ENCODE results near the gene SCMH1.
"Not testable (repeated sequence)": the region's sequence is repeated elsewhere in the genome, so short reads cannot be mapped to it uniquely, and the experiment has no call there.

SCMH1 gene

GRCh38 chr1:41241749-41242341, at the start of gene SCMH1:
Gene SCMH1 (minus strand): TSS chr1:41242306. CDS start chr1:41186133, 56,173 bp downstream.
- DNase-seq: peak; percentile 13 to 46 (median 28)

DNA sequence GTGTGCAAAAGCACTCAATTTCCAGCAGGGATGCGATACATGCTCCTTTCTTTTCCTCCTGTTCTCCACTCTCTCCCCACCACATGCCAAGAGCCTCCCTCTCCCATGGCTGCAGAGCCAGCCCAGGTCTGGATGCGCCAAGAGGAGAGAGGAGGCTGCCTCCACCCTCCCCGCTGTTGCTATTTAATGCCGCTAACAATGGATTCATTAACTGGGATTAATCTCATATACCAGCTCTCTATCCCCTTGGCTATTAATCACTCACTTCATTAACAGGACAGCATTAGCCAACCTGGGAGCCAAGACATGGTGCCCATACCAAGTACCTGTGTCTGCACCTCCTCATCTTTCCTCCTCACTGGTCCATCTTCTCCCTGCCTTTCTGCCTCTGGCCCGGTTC, 49.1 kb upstream of the SCMH1 start:
- no peak for DNase-seq

DNA sequence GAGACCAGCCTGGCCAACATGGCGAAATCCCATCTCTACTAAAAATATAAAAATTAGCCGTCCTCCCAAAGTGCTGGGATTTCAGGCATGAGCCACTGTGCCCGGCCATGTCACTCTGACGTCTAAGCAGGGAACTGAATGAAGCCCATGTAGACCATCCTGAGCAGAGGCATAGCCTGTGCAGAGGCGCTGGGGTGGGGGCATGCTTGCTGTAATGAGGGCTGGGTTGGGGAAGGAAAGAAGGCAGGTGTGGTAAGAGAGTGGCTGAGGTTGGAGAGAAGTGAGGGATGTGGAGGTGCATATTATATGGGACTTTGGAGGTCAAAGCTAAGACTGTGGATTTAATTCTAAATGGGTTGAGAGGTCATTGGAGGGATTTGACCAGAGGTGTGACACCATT, 47.1 kb upstream of the SCMH1 start:
- no peak for DNase-seq

DNA sequence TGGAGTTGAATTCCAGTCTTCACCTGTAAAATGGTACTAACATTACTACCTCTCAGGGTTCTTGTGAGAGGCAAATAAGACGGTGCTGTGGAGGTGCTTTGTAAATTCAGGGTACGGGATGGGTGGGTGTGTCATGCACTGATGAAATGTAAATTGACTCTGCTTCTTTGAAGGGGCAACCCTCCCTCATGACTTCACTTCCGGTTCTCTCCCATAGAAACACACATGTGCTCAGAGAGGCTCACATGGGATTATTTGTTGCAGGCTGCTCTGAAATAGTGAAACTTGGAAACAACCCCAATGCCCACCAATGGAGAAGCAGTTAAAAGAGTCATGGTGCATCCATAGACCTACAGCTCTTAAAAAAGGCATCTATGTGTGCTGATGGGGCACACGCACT, 44.9 kb upstream of the SCMH1 start:
- DNase-seq: no peak

DNA sequence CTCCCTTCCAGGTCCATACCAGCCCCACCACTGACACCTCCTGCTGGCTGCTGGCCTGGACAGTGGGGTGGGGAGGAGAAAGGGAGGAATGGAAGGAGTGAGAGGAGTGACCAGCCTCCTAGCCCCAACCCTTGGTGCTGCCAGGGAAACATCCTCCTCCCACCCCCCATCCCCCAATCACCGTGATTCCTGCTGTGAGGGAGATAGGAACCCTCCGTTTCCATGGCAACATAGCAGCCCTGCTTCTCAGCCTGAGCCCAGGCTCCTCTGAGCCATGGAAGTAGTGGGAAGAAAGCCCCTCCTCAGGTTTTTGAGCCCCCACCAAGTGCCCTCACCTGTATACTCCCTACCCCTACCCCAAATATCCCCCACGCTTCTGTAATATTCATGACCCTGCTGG, 44.4 kb upstream of the SCMH1 start:
- DNase-seq: no peak

GRCh38 chr1:41285818-41286217, 43.7 kb upstream of the SCMH1 start:
- no peak for DNase-seq

DNA sequence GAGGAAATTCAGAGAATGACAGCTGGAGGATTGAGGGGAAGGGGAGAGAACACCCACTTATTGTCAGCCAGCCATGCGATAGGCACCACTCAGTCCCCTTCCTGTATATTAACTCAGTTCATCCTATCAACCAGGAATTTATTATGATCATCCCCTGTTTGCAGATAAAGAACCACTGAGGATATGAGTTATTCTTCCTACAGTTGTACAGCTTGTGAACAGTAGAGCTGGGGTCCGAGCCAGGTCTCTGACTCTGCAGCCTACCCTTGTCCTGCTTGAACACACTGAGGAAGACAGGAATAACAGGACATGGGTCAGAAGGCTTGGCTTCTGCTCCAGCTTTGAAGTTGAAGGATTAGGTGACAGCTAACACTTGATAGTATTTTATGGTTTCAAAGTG, 42.0 kb upstream of the SCMH1 start:
- no peak for DNase-seq

- DNase-seq: no peak
Measured at GRCh38 chr1:41282679-41283317, 40.7 kb upstream of the SCMH1 start.

DNA sequence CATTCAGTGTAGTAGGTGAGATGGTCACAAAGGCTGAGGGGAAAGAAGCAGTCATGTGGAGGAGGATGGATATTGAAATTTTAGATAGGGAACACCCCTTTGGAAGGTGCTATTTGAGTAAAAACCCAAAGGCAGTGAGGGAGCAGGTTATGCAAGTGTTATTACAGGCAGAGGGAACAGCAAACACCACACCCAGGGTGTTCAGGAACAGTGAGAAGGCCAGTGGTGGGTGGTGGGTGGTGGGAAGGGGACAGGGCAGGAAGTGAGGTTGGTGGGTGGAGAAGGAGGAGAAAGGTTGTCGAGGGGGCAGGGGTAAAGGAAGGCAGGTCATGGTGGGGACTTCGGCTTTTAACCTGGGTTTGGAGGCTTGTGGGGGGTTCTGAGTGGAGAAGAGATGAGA, 39.2 kb upstream of the SCMH1 start:
- no peak for DNase-seq

- no peak for DNase-seq
Measured at GRCh38 chr1:41280202-41281032, 38.3 kb upstream of the SCMH1 start.

DNA sequence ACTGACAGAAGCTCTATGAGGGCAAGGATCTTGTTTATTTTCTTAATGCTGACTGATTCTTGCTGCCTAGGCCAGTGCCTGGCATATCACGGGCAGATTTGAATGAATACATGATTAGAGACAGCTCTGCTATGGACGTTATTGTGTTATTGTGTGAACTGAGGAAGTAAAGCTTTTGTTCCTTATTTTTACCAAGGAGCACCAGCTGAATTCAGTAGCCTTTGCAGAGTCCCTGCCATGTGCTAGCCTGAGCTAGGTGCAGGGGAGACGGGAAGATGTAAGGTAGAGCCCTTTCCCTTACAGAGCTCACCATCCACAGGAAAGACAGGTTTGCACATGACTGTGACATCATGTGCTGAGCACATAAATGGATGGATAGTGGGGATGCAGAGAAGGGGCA, 36.0 kb upstream of the SCMH1 start:
- no peak for DNase-seq

GRCh38 chr1:41277371-41277975, 35.4 kb upstream of the SCMH1 start:
- no peak for DNase-seq

GRCh38 chr1:41275831-41276230, 33.7 kb upstream of the SCMH1 start:
- no peak for DNase-seq

DNA sequence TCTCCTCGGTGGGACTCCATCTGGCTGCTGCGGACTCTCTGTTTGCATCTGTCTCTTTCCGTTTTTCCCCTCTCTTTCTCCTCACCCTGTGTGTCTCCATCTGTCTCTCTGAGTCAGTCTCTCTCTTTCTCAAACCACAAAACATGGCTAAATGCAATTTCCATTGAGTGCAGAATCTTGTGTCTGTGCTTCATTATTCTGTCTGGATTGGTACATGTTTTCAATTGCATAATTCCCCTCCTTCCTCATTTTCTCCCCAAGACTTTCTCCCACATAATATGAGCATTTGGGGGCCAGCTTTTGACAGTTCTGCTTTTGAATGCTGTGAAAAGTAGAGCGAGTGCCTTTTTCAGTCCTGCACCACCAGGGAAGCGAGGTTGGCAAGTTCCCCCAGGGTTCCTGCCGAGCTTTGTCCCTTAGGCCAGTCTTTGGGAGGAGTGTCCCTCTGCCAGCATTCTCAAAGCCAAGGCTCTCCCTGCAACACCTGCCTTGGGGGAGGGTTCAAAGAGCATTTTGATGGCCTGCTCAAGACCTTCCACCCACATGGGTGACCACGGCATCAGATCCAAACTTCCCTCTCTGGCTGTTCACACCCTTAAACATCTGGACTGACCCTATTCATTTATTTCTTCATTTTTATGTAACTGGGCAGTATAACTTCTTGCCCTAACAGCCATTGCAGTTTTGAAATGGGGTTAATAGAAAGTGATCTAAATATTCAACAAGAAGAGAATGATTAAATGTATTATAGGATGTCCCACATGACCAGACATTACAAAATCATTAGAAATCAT, 32.8 kb upstream of the SCMH1 start:
- DNase-seq: no peak

- no peak for DNase-seq
Measured at GRCh38 chr1:41272601-41273000, 30.5 kb upstream of the SCMH1 start.

DNA sequence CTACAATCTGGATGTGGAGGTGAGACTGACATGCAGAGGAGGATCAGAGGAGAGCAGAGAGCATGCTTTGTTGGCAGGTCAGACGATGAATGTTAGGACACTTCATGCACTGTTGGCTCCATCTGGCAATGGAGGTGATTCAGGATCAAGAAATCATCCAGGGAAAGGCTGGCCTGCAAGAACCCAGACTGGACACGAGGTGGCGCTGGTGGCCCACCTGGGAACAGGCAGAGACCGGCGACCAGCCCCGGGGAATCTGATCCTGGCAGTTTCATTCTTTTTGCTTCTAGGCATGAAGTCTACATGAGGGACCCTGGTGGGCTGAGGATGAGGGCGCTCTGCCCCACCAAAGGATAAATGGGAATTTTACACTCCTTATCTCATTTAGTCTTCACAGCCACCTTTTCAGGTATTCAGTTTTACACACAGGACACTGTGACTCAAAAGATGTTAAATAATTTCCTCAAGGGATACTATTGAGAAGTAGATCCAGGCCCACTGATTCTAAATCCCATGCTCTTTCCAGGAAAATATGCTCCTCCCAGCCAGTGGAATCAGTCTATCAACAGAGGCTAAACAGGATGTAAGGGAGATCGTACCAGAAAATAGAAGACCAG, 26.2 kb upstream of the SCMH1 start:
- peak; percentile 32 to 44 (median 36) for DNase-seq

- DNase-seq: no peak
Measured at GRCh38 chr1:41261926-41262618, 20.0 kb upstream of the SCMH1 start.

DNA sequence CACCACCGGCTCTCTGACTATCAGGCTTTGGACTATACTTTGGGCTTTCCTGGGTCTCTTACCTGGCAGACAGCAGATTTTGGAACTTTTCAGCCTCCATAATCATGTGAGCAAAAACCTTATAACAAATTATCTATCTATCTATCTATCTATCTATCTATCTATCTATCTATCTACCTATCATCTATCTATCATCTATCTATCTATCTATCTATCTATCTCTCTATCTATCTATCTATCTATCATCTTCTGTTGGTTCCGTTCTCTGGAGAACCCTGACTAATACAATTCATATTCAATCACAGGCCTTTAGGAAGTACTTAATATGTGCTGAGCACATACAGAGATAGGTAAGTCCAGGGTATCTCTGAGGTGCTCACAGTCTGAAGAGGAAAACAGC, 18.7 kb upstream of the SCMH1 start:
- DNase-seq: no peak

GRCh38 chr1:41259221-41259620, 17.1 kb upstream of the SCMH1 start:
- no peak for DNase-seq

DNA sequence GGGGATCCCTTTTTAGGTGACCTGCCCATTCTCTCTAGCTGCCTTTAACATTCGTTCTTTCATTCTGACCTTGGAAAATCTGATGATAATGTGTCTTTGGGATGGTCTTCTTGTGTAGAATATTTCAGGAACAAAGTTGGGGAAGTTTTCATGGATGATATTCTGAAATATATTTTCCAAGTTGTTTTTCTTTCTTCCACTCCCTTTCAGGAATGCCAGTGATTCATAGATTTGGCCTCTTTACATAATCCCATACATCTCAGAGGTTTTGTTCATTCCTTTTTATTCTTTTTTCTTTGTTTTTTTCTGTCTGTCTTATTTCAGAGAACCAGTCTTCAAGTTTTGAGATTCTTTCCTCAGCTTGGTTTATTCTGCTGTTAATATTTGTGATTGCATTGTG, 13.9 kb upstream of the SCMH1 start:
- no peak for DNase-seq

GRCh38 chr1:41251120-41251519, 9.0 kb upstream of the SCMH1 start:
- DNase-seq: not testable (repeated sequence)

DNA sequence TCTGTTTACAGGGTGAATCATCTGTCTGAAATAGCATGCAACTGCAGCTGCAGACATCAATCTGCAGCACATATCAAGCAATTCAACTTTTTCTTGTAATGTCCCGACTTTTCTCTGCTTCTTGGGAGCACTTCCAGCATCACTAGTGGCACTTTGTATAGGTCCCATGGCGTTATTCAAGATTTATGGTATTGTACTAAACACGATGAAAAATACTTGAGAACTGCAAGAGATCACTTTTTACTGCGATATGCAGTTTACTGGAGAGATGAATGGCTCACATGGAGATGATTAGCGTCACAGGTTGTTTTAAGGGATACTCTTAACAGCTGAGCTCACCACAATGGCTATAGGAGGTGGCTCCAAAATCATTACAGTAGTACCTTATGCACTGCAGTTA, 7.2 kb upstream of the SCMH1 start:
- no peak for DNase-seq
